ENCODE data around the gene DYRK1A.

The DYRK1A gene

GRCh38 chr21:37483776-37484175, 117.2 kb downstream of the DYRK1A start:
- Histone ChIP-seq H3K14ac (ENCODE audit: low read length in 2 of 2) (no peak overlapping the region), H3K27ac (ENCODE audit: low read length, poor library complexity, severe bottlenecking) (no peak overlapping the region), H3K4me2 (ENCODE audit: low read length, poor library complexity, severe bottlenecking) (no peak overlapping the region), H3K4me1 (ENCODE audit: control insufficient read depth, insufficient read depth, low read depth, low read length) (no peaks in the 10 kb centered on the region), H3K79me1 (replicated peaks; ENCODE audit: low read length, poor library complexity, severe bottlenecking) (peaks cover 21% of the 10 kb centered on the region), H2AK5ac (ENCODE audit: low read length, severe bottlenecking) (no peak overlapping the region), H4K91ac (ENCODE audit: low read length) (no peak overlapping the region), H2BK12ac (ENCODE audit: low read length in 2 of 2) (no peak overlapping the region), H2BK15ac (ENCODE audit: low read depth, poor library complexity, severe bottlenecking) (no peak overlapping the region), H3K4ac (ENCODE audit: low read depth in 1 of 2, low read length in 2 of 2) (no peak overlapping the region), H3K4me3 (ENCODE audit: insufficient read depth in 1 of 2, low read depth in 1 of 2, low read length in 2 of 2) (no peak overlapping the region), H2AFZ (ENCODE audit: low read depth, low read length) (no peak overlapping the region), H3K9ac (ENCODE audit: low read length) (no peak overlapping the region), H3K9me3 (ENCODE audit: control insufficient read depth, low read length) (no peaks in the 10 kb centered on the region), H2BK5ac (ENCODE audit: low read depth, low read length, poor library complexity, severe bottlenecking) (no peak overlapping the region), H2BK120ac (ENCODE audit: low read depth, low read length) (no peak overlapping the region), H4K8ac (ENCODE audit: low read length) (no peak overlapping the region), H3K27me3 (ENCODE audit: control insufficient read depth in 1 of 2, insufficient read depth in 1 of 2, low read length in 2 of 2) (no peaks in the 10 kb centered on the region), H3K18ac (ENCODE audit: low read depth in 1 of 2, low read length in 2 of 2) (no peak overlapping the region), H3K36me3 (ENCODE audit: control insufficient read depth in 1 of 2, insufficient read depth in 2 of 2, low read depth in 1 of 2, low read length in 2 of 2) (peaks cover 13 to 67% of the 10 kb centered on the region in 2 experiments), H3K23ac (ENCODE audit: low read length in 2 of 2) (no peak overlapping the region)
- WGBS = 91% methylated on average over 6 of the region's 7 CpGs
- no peak for DNase-seq

GRCh38 chr21:37484535-37485474, 118.2 kb downstream of the DYRK1A start:
- peaks cover 24% of the 10 kb centered on the region for H3K79me1 ChIP-seq (replicated peaks; ENCODE audit: low read length, poor library complexity, severe bottlenecking)
- no peak overlapping the region for H2BK12ac ChIP-seq (ENCODE audit: low read length in 2 of 2)
- H3K4me1 ChIP-seq (ENCODE audit: control insufficient read depth, insufficient read depth, low read depth, low read length) = no peaks in the 10 kb centered on the region
- WGBS = 96% methylated on average over 7 of the region's 7 CpGs
- no peak overlapping the region for H3K14ac ChIP-seq (ENCODE audit: low read length in 2 of 2)
- H2AFZ ChIP-seq (ENCODE audit: low read depth, low read length) = no peak overlapping the region
- no peak for DNase-seq
- no peak overlapping the region for H4K91ac ChIP-seq (ENCODE audit: low read length)
- no peak overlapping the region for H3K4me3 ChIP-seq (ENCODE audit: insufficient read depth in 1 of 2, low read depth in 1 of 2, low read length in 2 of 2)
- no peak overlapping the region for H3K18ac ChIP-seq (ENCODE audit: low read depth in 1 of 2, low read length in 2 of 2)
- no peaks in the 10 kb centered on the region for H3K27me3 ChIP-seq (ENCODE audit: control insufficient read depth in 1 of 2, insufficient read depth in 1 of 2, low read length in 2 of 2)
- H3K9me3 ChIP-seq (ENCODE audit: control insufficient read depth, low read length) = no peaks in the 10 kb centered on the region
- no peak overlapping the region for H3K27ac ChIP-seq (ENCODE audit: low read length, poor library complexity, severe bottlenecking)
- no peak overlapping the region for H4K8ac ChIP-seq (ENCODE audit: low read length)
- H3K4me2 ChIP-seq (ENCODE audit: low read length, poor library complexity, severe bottlenecking) = no peak overlapping the region
- H2BK120ac ChIP-seq (ENCODE audit: low read depth, low read length) = no peak overlapping the region
- no peak overlapping the region for H2BK15ac ChIP-seq (ENCODE audit: low read depth, poor library complexity, severe bottlenecking)
- H3K36me3 ChIP-seq (ENCODE audit: control insufficient read depth in 1 of 2, insufficient read depth in 2 of 2, low read depth in 1 of 2, low read length in 2 of 2) = peaks cover 13 to 71% of the 10 kb centered on the region in 2 experiments
- no peak overlapping the region for H3K23ac ChIP-seq (ENCODE audit: low read length in 2 of 2)
- no peak overlapping the region for H3K4ac ChIP-seq (ENCODE audit: low read depth in 1 of 2, low read length in 2 of 2)
- no peak overlapping the region for H3K9ac ChIP-seq (ENCODE audit: low read length)
- no peak overlapping the region for H2BK5ac ChIP-seq (ENCODE audit: low read depth, low read length, poor library complexity, severe bottlenecking)
- no peak overlapping the region for H2AK5ac ChIP-seq (ENCODE audit: low read length, severe bottlenecking)

DNA sequence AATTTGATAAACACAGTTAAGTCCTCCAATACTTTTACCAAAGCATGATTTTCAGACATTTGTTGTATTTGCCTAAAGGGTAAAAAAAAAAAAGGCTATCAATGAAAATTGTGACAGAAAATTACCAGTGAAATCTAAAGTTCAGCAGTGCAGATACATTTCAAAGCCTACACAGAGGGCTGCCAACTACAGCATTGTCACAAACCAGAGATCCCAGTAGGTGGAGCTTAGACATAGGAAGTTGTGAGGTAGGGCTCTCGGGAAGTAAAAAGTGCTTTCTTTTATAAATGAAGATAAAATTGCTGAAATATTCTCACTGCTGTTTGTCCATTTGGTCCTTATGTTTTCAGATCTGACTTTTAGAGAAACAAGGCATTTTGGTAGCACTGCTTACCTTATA, 123.0 kb downstream of the DYRK1A start:
- no peak overlapping the region for H4K8ac ChIP-seq (ENCODE audit: low read length)
- no peak overlapping the region for H2BK120ac ChIP-seq (ENCODE audit: low read depth, low read length)
- no peak overlapping the region for H3K23ac ChIP-seq (ENCODE audit: low read length in 2 of 2)
- H3K4ac ChIP-seq (ENCODE audit: low read depth in 1 of 2, low read length in 2 of 2) = no peak overlapping the region
- H2AFZ ChIP-seq (ENCODE audit: low read depth, low read length) = no peak overlapping the region
- H3K18ac ChIP-seq (ENCODE audit: low read depth in 1 of 2, low read length in 2 of 2) = no peak overlapping the region
- WGBS = no CpG with 5 or more reads among the region's 1 CpG
- no peak overlapping the region for H2BK12ac ChIP-seq (ENCODE audit: low read length in 2 of 2)
- H2BK5ac ChIP-seq (ENCODE audit: low read depth, low read length, poor library complexity, severe bottlenecking) = no peak overlapping the region
- no peak overlapping the region for H3K27ac ChIP-seq (ENCODE audit: low read length, poor library complexity, severe bottlenecking)
- H2BK15ac ChIP-seq (ENCODE audit: low read depth, poor library complexity, severe bottlenecking) = no peak overlapping the region
- peaks cover 17% of the 10 kb centered on the region for H3K79me1 ChIP-seq (replicated peaks; ENCODE audit: low read length, poor library complexity, severe bottlenecking)
- no peak for DNase-seq
- no peak overlapping the region for H4K91ac ChIP-seq (ENCODE audit: low read length)
- peaks cover 0 to 78% of the 10 kb centered on the region in 2 experiments for H3K36me3 ChIP-seq (ENCODE audit: control insufficient read depth in 1 of 2, insufficient read depth in 2 of 2, low read depth in 1 of 2, low read length in 2 of 2)
- H3K14ac ChIP-seq (ENCODE audit: low read length in 2 of 2) = no peak overlapping the region
- no peaks in the 10 kb centered on the region for H3K9me3 ChIP-seq (ENCODE audit: control insufficient read depth, low read length)
- no peak overlapping the region for H3K4me2 ChIP-seq (ENCODE audit: low read length, poor library complexity, severe bottlenecking)
- H3K4me3 ChIP-seq (ENCODE audit: insufficient read depth in 1 of 2, low read depth in 1 of 2, low read length in 2 of 2) = no peak overlapping the region
- H3K4me1 ChIP-seq (ENCODE audit: control insufficient read depth, insufficient read depth, low read depth, low read length) = no peaks in the 10 kb centered on the region
- no peak overlapping the region for H3K9ac ChIP-seq (ENCODE audit: low read length)
- no peak overlapping the region for H2AK5ac ChIP-seq (ENCODE audit: low read length, severe bottlenecking)
- H3K27me3 ChIP-seq (ENCODE audit: control insufficient read depth in 1 of 2, insufficient read depth in 1 of 2, low read length in 2 of 2) = no peaks in the 10 kb centered on the region

DNA sequence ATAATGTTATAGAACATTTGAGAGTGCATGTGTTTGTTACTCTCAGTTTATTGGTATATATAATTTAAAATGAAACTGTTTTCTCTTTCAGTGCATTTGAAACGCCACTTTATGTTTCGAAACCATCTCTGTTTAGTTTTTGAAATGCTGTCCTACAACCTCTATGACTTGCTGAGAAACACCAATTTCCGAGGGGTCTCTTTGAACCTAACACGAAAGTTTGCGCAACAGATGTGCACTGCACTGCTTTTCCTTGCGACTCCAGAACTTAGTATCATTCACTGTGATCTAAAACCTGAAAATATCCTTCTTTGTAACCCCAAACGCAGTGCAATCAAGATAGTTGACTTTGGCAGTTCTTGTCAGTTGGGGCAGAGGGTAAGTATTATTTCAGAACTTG, 123.5 kb downstream of the DYRK1A start:
- no peaks in the 10 kb centered on the region for H3K9me3 ChIP-seq (ENCODE audit: control insufficient read depth, low read length)
- no peak overlapping the region for H3K4me2 ChIP-seq (ENCODE audit: low read length, poor library complexity, severe bottlenecking)
- H2BK12ac ChIP-seq (ENCODE audit: low read length in 2 of 2) = no peak overlapping the region
- H3K4me3 ChIP-seq (ENCODE audit: insufficient read depth in 1 of 2, low read depth in 1 of 2, low read length in 2 of 2) = no peak overlapping the region
- no peak overlapping the region for H2BK120ac ChIP-seq (ENCODE audit: low read depth, low read length)
- H2AK5ac ChIP-seq (ENCODE audit: low read length, severe bottlenecking) = no peak overlapping the region
- no peak overlapping the region for H3K9ac ChIP-seq (ENCODE audit: low read length)
- H3K23ac ChIP-seq (ENCODE audit: low read length in 2 of 2) = no peak overlapping the region
- H3K14ac ChIP-seq (ENCODE audit: low read length in 2 of 2) = no peak overlapping the region
- H3K27me3 ChIP-seq (ENCODE audit: control insufficient read depth in 1 of 2, insufficient read depth in 1 of 2, low read length in 2 of 2) = no peaks in the 10 kb centered on the region
- H3K4me1 ChIP-seq (ENCODE audit: control insufficient read depth, insufficient read depth, low read depth, low read length) = no peaks in the 10 kb centered on the region
- H3K4ac ChIP-seq (ENCODE audit: low read depth in 1 of 2, low read length in 2 of 2) = no peak overlapping the region
- H4K91ac ChIP-seq (ENCODE audit: low read length) = no peak overlapping the region
- peaks cover 17% of the 10 kb centered on the region for H3K79me1 ChIP-seq (replicated peaks; ENCODE audit: low read length, poor library complexity, severe bottlenecking)
- H2BK5ac ChIP-seq (ENCODE audit: low read depth, low read length, poor library complexity, severe bottlenecking) = no peak overlapping the region
- H4K8ac ChIP-seq (ENCODE audit: low read length) = no peak overlapping the region
- H3K18ac ChIP-seq (ENCODE audit: low read depth in 1 of 2, low read length in 2 of 2) = no peak overlapping the region
- no peak for DNase-seq
- 98% methylated on average over 6 of the region's 7 CpGs for WGBS
- H2BK15ac ChIP-seq (ENCODE audit: low read depth, poor library complexity, severe bottlenecking) = no peak overlapping the region
- no peak overlapping the region for H2AFZ ChIP-seq (ENCODE audit: low read depth, low read length)
- peaks cover 0 to 81% of the 10 kb centered on the region in 2 experiments for H3K36me3 ChIP-seq (ENCODE audit: control insufficient read depth in 1 of 2, insufficient read depth in 2 of 2, low read depth in 1 of 2, low read length in 2 of 2)
- H3K27ac ChIP-seq (ENCODE audit: low read length, poor library complexity, severe bottlenecking) = no peak overlapping the region

All from mesenchymal stem cell (in vitro differentiated cells and primary cell).